A549 (cell line): ENCODE results near the gene CD1D. TPM values are rescaled to one million over a fixed set of nuclear protein-coding genes. Genes with fewer than 3 reads are reported as not detected.

Experiments used
- ATAC-seq, 2 experiments: fragments of 200-7000 bp in 1 of 2; fragments of >200 bp in 1 of 2; cut with Nextera tagmentation in 1 of 2; cut with Tn5 transposase in 1 of 2; 3 replicates each; pipeline versions ENCODE4 v1.8.0 to v1.9.1; 2018 to 2020; ENCODE audit warnings: mild to moderate bottlenecking in 1 of 2, moderate library complexity in 1 of 2
- CTCF ChIA-PET: fragments of 300-600 bp; sonication (Branson Sonifier 250); formaldehyde crosslinking; extraction: SDS; loops from one replicate; lab custom pipeline; 2021; ENCODE audit warnings: antibody characterized with exemption, inconsistent platforms; lab: Yijun Ruan, JAX
- POLR2A ChIA-PET: fragments of 350-600 bp; formaldehyde crosslinking; extraction: SDS; loops from one replicate; lab custom pipeline; 2021; ENCODE audit warnings: antibody characterized with exemption, inconsistent platforms; lab: Yijun Ruan, JAX
- DNase-seq, 2 experiments: peaks; one replicate each; pipeline versions ENCODE4 v3.0.0 to v3.0.0-alpha.2; 2011 to 2016; ENCODE audit warnings: low read depth in 1 of 2, low spot score in 1 of 2
- FAIRE-seq: peaks from 2 replicates; lab custom pipeline; 2011; peaks lifted over from hg19 to GRCh38; lab: Jason Lieb, UNC
- H3K27ac ChIP-seq, 2 experiments: fragments of >200 bp; sonication (Bioruptor Twin); formaldehyde crosslinking; 3 replicates each; pipeline ENCODE4 v1.5.1; 2016 to 2017
- H3K4me1 ChIP-seq: fragments of >200 bp; sonication (Bioruptor Twin); formaldehyde crosslinking; 3 replicates; pipeline ENCODE4 v1.6.1; 2016
- H3K4me2 ChIP-seq: fragments of >200 bp; sonication (Bioruptor Twin); formaldehyde crosslinking; 3 replicates; pipeline ENCODE4 v1.6.1; 2016
- H3K4me3 ChIP-seq: fragments of >200 bp; sonication (Bioruptor Twin); formaldehyde crosslinking; 3 replicates; pipeline ENCODE4 v1.5.1; 2016
- H3K9me3 ChIP-seq: fragments of >200 bp; sonication (Bioruptor Twin); formaldehyde crosslinking; 3 replicates; pipeline ENCODE4 v1.6.1; 2016
- ATOH8 ChIP-seq: fragments of 250-450 bp; sonication (Bioruptor Pico); IDR thresholded peaks from 2 replicates; pipeline ENCODE4 v1.5.0; 2020; ENCODE audit warnings: low read depth, mild to moderate bottlenecking, moderate library complexity
- BHLHE40 ChIP-seq: IDR thresholded peaks from 2 replicates; pipeline ENCODE4 v1.6.1; 2012; ENCODE audit warnings: low read depth, low read length, inconsistent platforms
- CEBPB ChIP-seq, 2 experiments: fragments of >200 bp in 1 of 2; sonication (Bioruptor Twin) in 1 of 2; formaldehyde crosslinking in 1 of 2; IDR thresholded peaks; 2 replicates each; pipeline ENCODE4 v1.6.1; 2012 to 2016
- CHD4 ChIP-seq: fragments of 200-600 bp; sonication (generic); IDR thresholded peaks from 2 replicates; pipeline ENCODE4 v1.6.1; 2016; ENCODE audit warnings: antibody characterized with exemption, mild to moderate bottlenecking, borderline replicate concordance
- CTCF ChIP-seq: fragments of >200 bp; sonication (Bioruptor Twin); formaldehyde crosslinking; IDR thresholded peaks from 3 replicates; pipeline ENCODE4 v1.5.1; 2016
- FOSL2 ChIP-seq, 2 experiments: fragments of 450-650 bp in 1 of 2; fragments of >200 bp in 1 of 2; sonication (Bioruptor Twin) in 1 of 2; formaldehyde crosslinking; IDR thresholded peaks; 2 replicates each; pipeline versions ENCODE4 v1.5.0 to v1.6.1; 2016 to 2020; ENCODE audit warnings: mild to moderate bottlenecking in 1 of 2, moderate library complexity in 1 of 2
- FOXS1 ChIP-seq: fragments of 250-450 bp; sonication (Bioruptor Pico); IDR thresholded peaks from 2 replicates; pipeline ENCODE4 v1.5.0; 2020; ENCODE audit warnings: mild to moderate bottlenecking, moderate library complexity
- HES2 ChIP-seq: fragments of >200 bp; sonication (Bioruptor Twin); formaldehyde crosslinking; IDR thresholded peaks from 2 replicates; pipeline ENCODE4 v1.6.1; 2016
- HEYL ChIP-seq: fragments of 250-450 bp; sonication (Bioruptor Pico); IDR thresholded peaks from 2 replicates; pipeline ENCODE4 v1.8.0; 2021; ENCODE audit warnings: mild to moderate bottlenecking, moderate library complexity
- JUN ChIP-seq, 2 experiments: fragments of >200 bp; sonication (Bioruptor Twin); formaldehyde crosslinking; IDR thresholded peaks; 2 replicates in 1 of 2; 3 replicates in 1 of 2; pipeline ENCODE4 v1.6.1; 2016 to 2017
- JUNB ChIP-seq: fragments of >200 bp; sonication (Bioruptor Twin); formaldehyde crosslinking; IDR thresholded peaks from 2 replicates; pipeline ENCODE4 v1.6.1; 2016
- KDM5A ChIP-seq: fragments of 200-600 bp; sonication (generic); IDR thresholded peaks from 2 replicates; pipeline ENCODE4 v1.6.1; 2016; ENCODE audit warnings: antibody characterized with exemption, mild to moderate bottlenecking
- MAFK ChIP-seq: fragments of 450-650 bp; IDR thresholded peaks from 2 replicates; pipeline ENCODE4 v1.6.1; 2014; ENCODE audit not compliant: partially characterized antibody
- MAX ChIP-seq: IDR thresholded peaks from 2 replicates; pipeline ENCODE4 v1.6.1; 2012
- NFE2L2 ChIP-seq: fragments of 150-350 bp; conservative IDR thresholded peaks from 2 replicates; pipeline ENCODE4 v1.6.1; 2014; ENCODE audit warnings: low read length
- PHF8 ChIP-seq: fragments of 200-600 bp; sonication (generic); IDR thresholded peaks from 2 replicates; pipeline ENCODE4 v1.6.1; 2016; ENCODE audit warnings: low read depth, mild to moderate bottlenecking, antibody characterized with exemption, moderate library complexity, borderline replicate concordance
- REST ChIP-seq: fragments of 200-600 bp; sonication (generic); IDR thresholded peaks from 2 replicates; pipeline ENCODE4 v1.6.1; 2016; ENCODE audit warnings: antibody characterized with exemption, mild to moderate bottlenecking, moderate library complexity
- ZSCAN20 ChIP-seq: fragments of 250-450 bp; sonication (Bioruptor Pico); IDR thresholded peaks from 2 replicates; pipeline ENCODE4 v1.8.0; 2022; ENCODE audit warnings: mild to moderate bottlenecking, moderate library complexity
- WGBS: methylation state at CpG from one replicate; pipeline ENCODE4 v1.1.6; 2017; ENCODE audit errors: missing lambda C conversion rate; 5-methylcytosine and 5-hydroxymethylcytosine counted together
- polyA plus RNA-seq, 4 experiments: library from polyadenylated mRNA; depleted of rRNA in 3 of 4; stranded (reverse); fragments of >200 nt; fragmentation: RNase III in 1 of 4; extraction: RNeasy Plus Mini Kit Qiagen cat#74134 plus additional on column Dnase treatment in 1 of 4; gene quantifications; 2 replicates in 3 of 4; 3 replicates in 1 of 4; pipeline ENCODE4 v1.2.3, GENCODE V29; 2011 to 2017
- TF ChIP-seq, protein P1 (sequence below): fragments of 150-350 bp; IDR thresholded peaks from 2 replicates; pipeline ENCODE4 v1.6.1; 2014; ENCODE audit warnings: low read depth, mild to moderate bottlenecking, low read length
- TF ChIP-seq, protein P2 (sequence below): fragments of 450-650 bp; IDR thresholded peaks from 2 replicates; pipeline ENCODE4 v1.6.1; 2014; ENCODE audit warnings: antibody characterized with exemption
- TF ChIP-seq, protein P3 (sequence below): IDR thresholded peaks from 2 replicates; pipeline ENCODE4 v1.6.1; 2012; ENCODE audit warnings: low read depth, borderline replicate concordance

CD1D gene
- polyA plus RNA-seq, 2 of the 4 experiments (the other 2 are of a cell fraction): 0.04 TPM; not detected in 1

DNA sequence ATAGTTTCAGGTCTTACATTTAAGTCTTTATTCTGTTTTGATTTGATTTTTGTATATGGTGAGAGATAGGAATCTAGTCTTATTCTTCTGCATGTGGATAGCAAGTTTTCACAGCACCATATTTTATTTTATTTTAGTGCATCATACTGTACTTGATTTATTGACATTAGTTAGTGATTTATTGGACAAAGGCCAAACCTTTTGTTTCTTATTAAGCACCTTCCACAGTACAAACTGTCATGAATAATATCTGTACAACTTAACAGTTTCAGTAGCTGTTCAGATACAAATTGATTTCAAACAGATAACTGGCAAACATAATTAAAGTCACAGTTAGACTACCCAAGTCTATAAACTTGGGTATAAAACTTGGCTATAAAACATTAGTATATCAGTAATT is 15.8 kb downstream of the CD1D start:
- DNase-seq (no peak), ATAC-seq (no peak), FAIRE-seq (peak; percentile 54)
- ChIA-PET POLR2A (no interaction called here), CTCF (no interaction called here)
- no peaks in the 10 kb centered on the region for H3K9me3 ChIP-seq
- H3K4me3 ChIP-seq: no peak overlapping the region
- no peaks in the 10 kb centered on the region for H3K4me1 ChIP-seq
- TF ChIP-seq ATOH8 (no peak), KDM5A (no peak), CTCF (no peak), CHD4 (no peak), HES2 (no peak), FOSL2 (IDR thresholded peaks at IDR 0.05) (no peak), FOSL2 (CRISPR knock-in tag; IDR thresholded peaks at IDR 0.05) (no peak), NFE2L2 (no peak), PHF8 (no peak), HEYL (CRISPR knock-in tag) (no peak), JUN (IDR thresholded peaks at IDR 0.05) (no peak), MAX (no peak)
- TF ChIP-seq, protein P1, sequence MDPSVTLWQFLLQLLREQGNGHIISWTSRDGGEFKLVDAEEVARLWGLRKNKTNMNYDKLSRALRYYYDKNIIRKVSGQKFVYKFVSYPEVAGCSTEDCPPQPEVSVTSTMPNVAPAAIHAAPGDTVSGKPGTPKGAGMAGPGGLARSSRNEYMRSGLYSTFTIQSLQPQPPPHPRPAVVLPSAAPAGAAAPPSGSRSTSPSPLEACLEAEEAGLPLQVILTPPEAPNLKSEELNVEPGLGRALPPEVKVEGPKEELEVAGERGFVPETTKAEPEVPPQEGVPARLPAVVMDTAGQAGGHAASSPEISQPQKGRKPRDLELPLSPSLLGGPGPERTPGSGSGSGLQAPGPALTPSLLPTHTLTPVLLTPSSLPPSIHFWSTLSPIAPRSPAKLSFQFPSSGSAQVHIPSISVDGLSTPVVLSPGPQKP: no peak
- TF ChIP-seq, protein P2, sequence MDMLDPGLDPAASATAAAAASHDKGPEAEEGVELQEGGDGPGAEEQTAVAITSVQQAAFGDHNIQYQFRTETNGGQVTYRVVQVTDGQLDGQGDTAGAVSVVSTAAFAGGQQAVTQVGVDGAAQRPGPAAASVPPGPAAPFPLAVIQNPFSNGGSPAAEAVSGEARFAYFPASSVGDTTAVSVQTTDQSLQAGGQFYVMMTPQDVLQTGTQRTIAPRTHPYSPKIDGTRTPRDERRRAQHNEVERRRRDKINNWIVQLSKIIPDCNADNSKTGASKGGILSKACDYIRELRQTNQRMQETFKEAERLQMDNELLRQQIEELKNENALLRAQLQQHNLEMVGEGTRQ: no peak
- H3K27ac ChIP-seq: no peak overlapping the region
- H3K4me2 ChIP-seq: no peak overlapping the region

DNA sequence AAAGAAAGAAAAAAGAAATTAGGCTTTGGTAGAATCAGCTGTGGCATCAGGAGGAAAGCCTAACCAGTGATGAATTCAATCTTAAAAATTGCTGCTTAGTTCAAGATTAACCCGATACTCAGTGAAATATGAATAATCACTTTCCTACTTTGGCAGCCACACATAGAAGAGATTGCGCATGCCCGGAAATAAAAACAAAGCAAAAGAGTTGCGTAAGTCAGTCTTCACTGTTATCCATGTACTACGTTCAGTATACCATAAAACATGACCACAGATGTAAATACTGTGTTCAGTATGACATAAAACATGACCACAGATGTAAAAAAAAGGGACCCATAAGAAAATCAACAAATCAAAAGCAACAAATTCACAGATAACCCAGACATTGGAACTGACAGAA is 19.2 kb downstream of the CD1D start:
- no peak for TF ChIP-seq FOXS1 (CRISPR knock-in tag)
- no peak for TF ChIP-seq BHLHE40
- peak; percentile 56 to 80; a peak in 3 of 4 replicates for TF ChIP-seq CEBPB (IDR thresholded peaks at IDR 0.05)
- TF ChIP-seq ZSCAN20: no peak
- TF ChIP-seq, protein P3, sequence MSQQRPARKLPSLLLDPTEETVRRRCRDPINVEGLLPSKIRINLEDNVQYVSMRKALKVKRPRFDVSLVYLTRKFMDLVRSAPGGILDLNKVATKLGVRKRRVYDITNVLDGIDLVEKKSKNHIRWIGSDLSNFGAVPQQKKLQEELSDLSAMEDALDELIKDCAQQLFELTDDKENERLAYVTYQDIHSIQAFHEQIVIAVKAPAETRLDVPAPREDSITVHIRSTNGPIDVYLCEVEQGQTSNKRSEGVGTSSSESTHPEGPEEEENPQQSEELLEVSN: no peak
- TF ChIP-seq JUNB: no peak
- H3K9me3 ChIP-seq: no peaks in the 10 kb centered on the region
- H3K4me3 ChIP-seq: no peak overlapping the region
- ChIA-PET CTCF (no interaction called here), POLR2A (no interaction called here)
- ATAC-seq (no peak), FAIRE-seq (no peak), DNase-seq (peak in 1 of 2 experiments; percentile 20)
- no peak overlapping the region for H3K27ac ChIP-seq
- H3K4me2 ChIP-seq: 0 out of 3 replicates have a peak overlapping the region, but pooled peaks have one; percentile 3
- WGBS: 22% methylated on average over 5 of the region's 5 CpGs
- H3K4me1 ChIP-seq: no peaks in the 10 kb centered on the region

GRCh38 chr1:158200527-158200926 is 19.8 kb downstream of the CD1D start:
- no peaks in the 10 kb centered on the region for H3K9me3 ChIP-seq
- DNase-seq (no peak), ATAC-seq (no peak), FAIRE-seq (no peak)
- H3K4me2 ChIP-seq: no peak overlapping the region
- 0% methylated on average over 1 of the region's 1 CpG for WGBS
- POLR2A ChIA-PET: no interaction called here
- no peaks in the 10 kb centered on the region for H3K4me1 ChIP-seq
- CTCF ChIA-PET: no interaction called here
- H3K27ac ChIP-seq: no peak overlapping the region
- TF ChIP-seq REST: no peak
- peak; percentile 4 for TF ChIP-seq MAFK
- no peak overlapping the region for H3K4me3 ChIP-seq
